HepG2 (cell line): Measurements from ENCODE around the gene TMBIM1. TPM values are rescaled to one million over a fixed set of nuclear protein-coding genes. Genes with fewer than 3 reads are reported as not detected.

Experiments
- ATAC-seq: fragments of 200-7000 bp; cut with Tn5 transposase; 3 replicates; pipeline ENCODE4 v1.9.1; 2020; ENCODE audit warnings: mild to moderate bottlenecking, moderate library complexity
- BruUV-seq: library from RNA; stranded (reverse); fragments of 400-500 nt; replicated peaks from 2 replicates; lab custom pipeline; 2021; lab: Mats Ljungman, UMichigan
- CTCF ChIA-PET: fragments of 300-600 bp; formaldehyde crosslinking; extraction: SDS; loops from one replicate; lab custom pipeline; 2021; ENCODE audit warnings: low total read pairs, inconsistent platforms, low intra/inter-chr PET ratio; lab: Yijun Ruan, JAX
- POLR2A ChIA-PET: fragments of 350-600 bp; sonication (Branson Sonifier 250); formaldehyde crosslinking; loops from one replicate; lab custom pipeline; 2020; ENCODE audit warnings: antibody characterized with exemption, inconsistent platforms; lab: Yijun Ruan, JAX
- DNase-seq: peaks from one replicate; pipeline ENCODE4 v3.0.0-alpha.2; 2015; ENCODE audit warnings: low spot score
- FAIRE-seq: peaks from 3 replicates; lab custom pipeline; 2011; peaks lifted over from hg19 to GRCh38; lab: Jason Lieb, UNC
- H2AFZ ChIP-seq: one replicate; pipeline ENCODE4 v1.6.1; 2011; ENCODE audit warnings: low read length, inconsistent platforms
- H3K27ac ChIP-seq: fragments of 300-600 bp; 3 replicates; pipeline ENCODE4 v1.8.0; 2011; ENCODE audit warnings: mixed run types, mild to moderate bottlenecking, mixed read lengths, low read length, inconsistent platforms; ENCODE audit not compliant: insufficient read depth; ENCODE audit errors: extremely low read length
- H3K27me3 ChIP-seq, 2 experiments: fragments of 200-600 bp in 1 of 2; 2 replicates in 1 of 2; 3 replicates in 1 of 2; pipeline versions ENCODE4 v1.6.0 to v1.8.0; 2011; ENCODE audit warnings: low read length in 2 of 2, mild to moderate bottlenecking in 2 of 2, moderate library complexity in 2 of 2, inconsistent platforms in 1 of 2; ENCODE audit not compliant: insufficient read depth in 2 of 2, control insufficient read depth in 1 of 2
- H3K36me3 ChIP-seq, 2 experiments: fragments of 200-600 bp in 1 of 2; replicated peaks in 1 of 2; 2 replicates in 1 of 2; 3 replicates in 1 of 2; pipeline versions ENCODE4 v1.5.1 to v1.8.0; 2011; ENCODE audit warnings: low read length in 2 of 2, inconsistent platforms in 1 of 2; ENCODE audit not compliant: insufficient read depth in 2 of 2, control insufficient read depth in 1 of 2
- H3K4me1 ChIP-seq: 2 replicates; pipeline ENCODE4 v1.5.1; 2012; ENCODE audit warnings: low read length, inconsistent platforms; ENCODE audit not compliant: insufficient read depth
- H3K4me2 ChIP-seq: 2 replicates; pipeline ENCODE4 v1.6.0; 2011; ENCODE audit warnings: low read depth, low read length, inconsistent platforms
- H3K4me3 ChIP-seq, 3 experiments: fragments of 200-600 bp in 1 of 3; sonication (generic), shearing (Covaris generic) in 1 of 3; replicated peaks in 1 of 3; 2 replicates each; pipeline ENCODE4 v1.5.1; 2011 to 2016; ENCODE audit warnings: low read length in 3 of 3, inconsistent platforms in 2 of 3, low read depth in 2 of 3, mild to moderate bottlenecking in 2 of 3, control low read depth in 1 of 3, mixed read lengths in 1 of 3; ENCODE audit not compliant: insufficient read depth in 1 of 3
- H3K79me2 ChIP-seq: one replicate; pipeline ENCODE4 v1.6.1; 2011; ENCODE audit warnings: low read length, inconsistent platforms; ENCODE audit not compliant: insufficient read depth
- H3K9ac ChIP-seq: 2 replicates; pipeline ENCODE4 v1.6.0; 2011; ENCODE audit warnings: mild to moderate bottlenecking, low read depth, low read length, inconsistent platforms; ENCODE audit not compliant: insufficient read depth
- H3K9me3 ChIP-seq: 2 replicates; pipeline ENCODE4 v1.5.1; 2012; ENCODE audit warnings: mild to moderate bottlenecking, low read length
- H4K20me1 ChIP-seq: 2 replicates; pipeline ENCODE4 v1.6.0; 2011; ENCODE audit warnings: inconsistent platforms, mild to moderate bottlenecking, low read length, moderate library complexity; ENCODE audit not compliant: insufficient read depth
- CEBPB ChIP-seq: IDR thresholded peaks from 2 replicates; pipeline ENCODE4 v1.6.1; 2011; ENCODE audit warnings: low read depth, low read length, improper control_type of control experiment, borderline replicate concordance
- MAZ ChIP-seq, 2 experiments: sonication (generic) in 1 of 2; formaldehyde crosslinking in 1 of 2; IDR thresholded peaks; 2 replicates each; pipeline versions ENCODE4 v1.5.0 to v1.6.1; 2012 to 2020; ENCODE audit warnings: low read depth in 2 of 2, mild to moderate bottlenecking in 2 of 2, borderline replicate concordance in 1 of 2, improper control_type of control experiment in 1 of 2, low read length in 1 of 2, missing genetic modification reagents in 1 of 2, moderate library complexity in 1 of 2
- MTF1 ChIP-seq: sonication (generic); formaldehyde crosslinking; IDR thresholded peaks from 2 replicates; pipeline ENCODE4 v1.5.0; 2020; ENCODE audit warnings: missing genetic modification reagents
- RXRB ChIP-seq: IDR thresholded peaks from 2 replicates; pipeline ENCODE4 v1.6.1; 2016; ENCODE audit warnings: borderline replicate concordance, missing genetic modification reagents, missing compliant biosample characterization
- TARDBP ChIP-seq: sonication (generic); formaldehyde crosslinking; IDR thresholded peaks from 2 replicates; pipeline ENCODE4 v1.8.0; 2022; ENCODE audit warnings: mild to moderate bottlenecking, missing genetic modification reagents
- ZNF282 ChIP-seq: fragments of 450-650 bp; IDR thresholded peaks from 2 replicates; pipeline ENCODE4 v1.6.1; 2018; ENCODE audit not compliant: partially characterized antibody
- ZNF331 ChIP-seq: sonication (generic); formaldehyde crosslinking; IDR thresholded peaks from 2 replicates; pipeline ENCODE4 v1.4.0; 2020; ENCODE audit warnings: missing genetic modification reagents
- ZNF496 ChIP-seq: sonication (generic); formaldehyde crosslinking; IDR thresholded peaks from 2 replicates; pipeline ENCODE4 v1.8.1; 2023; ENCODE audit warnings: mild to moderate bottlenecking, moderate library complexity, missing genetic modification reagents; ENCODE audit not compliant: insufficient replicate concordance
- ZNF552 ChIP-seq: sonication (generic); formaldehyde crosslinking; IDR thresholded peaks from 2 replicates; pipeline ENCODE4 v1.9.0; 2022; ENCODE audit warnings: missing genetic modification reagents, mild to moderate bottlenecking, borderline replicate concordance
- ZNF564 ChIP-seq: sonication (generic); formaldehyde crosslinking; IDR thresholded peaks from 2 replicates; pipeline ENCODE4 v1.8.1; 2023; ENCODE audit warnings: mild to moderate bottlenecking, missing genetic modification reagents
- ZNF589 ChIP-seq: sonication (generic); formaldehyde crosslinking; conservative IDR thresholded peaks from 2 replicates; pipeline ENCODE4 v1.8.0; 2022; ENCODE audit warnings: mild to moderate bottlenecking, moderate library complexity, missing genetic modification reagents
- ZNF879 ChIP-seq: sonication (generic); formaldehyde crosslinking; IDR thresholded peaks from 2 replicates; pipeline ENCODE4 v1.8.1; 2023; ENCODE audit warnings: missing genetic modification reagents
- WGBS: methylation state at CpG from one replicate; pipeline ENCODE4 v1.1.6; 2017; ENCODE audit warnings: low lambda C conversion rate; 5-methylcytosine and 5-hydroxymethylcytosine counted together
- in situ Hi-C: cut with HindIII; loops from 2 replicates; pipeline ENCODE4 v1.10.0; 2017; ENCODE audit warnings: low pct_unique_long_range_greater_than_20kb; ENCODE audit not compliant: extremely low pct_ligation_motif_present
- intact Hi-C: fragments of 100-400 bp; cut with micrococcal nuclease; formaldehyde crosslinking; loops from one replicate; pipeline ENCODE4 v1.10.0; 2022; ENCODE audit not compliant: unreplicated experiment
- polyA plus RNA-seq, 8 experiments: library from polyadenylated mRNA; depleted of rRNA in 3 of 8; stranded (reverse) in 7 of 8; unstranded in 1 of 8; fragments of >200 nt; fragmentation: Illumina TruSeq in 4 of 8; extraction: Trizol in 4 of 8; gene quantifications; 2 replicates each; pipeline versions ENCODE4 v1.2.1 to v1.2.3, GENCODE V29; 2011 to 2016; ENCODE audit warnings: low read depth in 4 of 8, missing spikeins in 1 of 8, mixed read lengths in 1 of 8; ENCODE audit not compliant: insufficient read depth in 1 of 8
- total RNA-seq, 5 experiments: library from RNA; depleted of rRNA; stranded (reverse); fragments of >200 nt; fragmentation: Illumina TruSeq; extraction: Trizol; gene quantifications; 2 replicates each; pipeline ENCODE4 v1.2.3, GENCODE V29; 2016; ENCODE audit warnings: low read depth in 1 of 5

TMBIM1 gene
- total and polyA plus RNA-seq, 2 of the 13 experiments (the other 11 are each of a cell fraction or from before 2014, with no cell fraction given): 127 to 139 TPM

DNA sequence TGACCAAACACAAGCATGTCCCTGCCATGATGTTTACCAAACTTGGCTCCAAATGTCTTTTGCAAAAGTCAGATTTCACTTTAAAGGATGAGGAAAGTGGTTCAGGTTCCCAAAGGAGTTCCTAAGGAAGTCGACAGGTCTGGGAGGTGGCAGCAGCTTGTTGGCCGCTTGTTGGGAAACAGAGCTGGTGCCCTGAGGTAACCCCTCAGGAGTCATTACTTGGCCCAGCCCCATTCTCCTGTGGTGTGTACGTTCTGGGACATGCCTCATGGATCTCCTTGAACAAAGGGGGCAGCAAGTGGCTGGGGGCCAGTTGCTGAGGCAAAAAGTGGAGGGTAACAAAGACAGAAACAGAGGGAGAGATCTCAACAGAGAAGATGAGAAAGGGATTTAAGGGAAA is 10.9 kb downstream of the TMBIM1 start:
- no peak overlapping the region for H3K27ac ChIP-seq
- POLR2A ChIA-PET: interaction anchor here (0.8 kb wide), 1 partner anchor 125 kb away, joined by 3 read pairs; no protein-coding TSS in a partner anchor
- H3K27me3 ChIP-seq: no peaks in the 10 kb centered on the region
- no peak overlapping the region for H2AFZ ChIP-seq
- TF ChIP-seq ZNF564 (CRISPR knock-in tag) (no peak), MTF1 (CRISPR knock-in tag) (no peak), MAZ (IDR thresholded peaks at IDR 0.05; ENCODE audit: borderline replicate concordance, low read depth, low read length) (no peak), MAZ (CRISPR knock-in tag; IDR thresholded peaks at IDR 0.05; ENCODE audit: low read depth) (no peak), ZNF589 (CRISPR knock-in tag) (no peak), TARDBP (CRISPR knock-in tag) (no peak), RXRB (CRISPR knock-in tag) (no peak), ZNF331 (no peak), ZNF879 (CRISPR knock-in tag) (no peak), ZNF496 (CRISPR knock-in tag) (no peak), CEBPB (no peak), ZNF552 (no peak), ZNF282 (no peak)
- intact Hi-C loops (no loop called here), in situ Hi-C loops (no loop called here)
- 99% methylated on average over 3 of the region's 3 CpGs for WGBS
- BruUV-seq: no TSS peak
- H3K36me3 ChIP-seq: peaks cover 44 to 71% of the 10 kb centered on the region in 2 experiments
- peaks cover 31% of the 10 kb centered on the region for H3K79me2 ChIP-seq
- H4K20me1 ChIP-seq: peaks cover 43% of the 10 kb centered on the region; the same call in 1 of the 2 replicates
- no peak for FAIRE-seq
- H3K9me3 ChIP-seq: no peaks in the 10 kb centered on the region
- no peak overlapping the region for H3K9ac ChIP-seq
- no peak for DNase-seq
- H3K4me1 ChIP-seq: peaks cover 29% of the 10 kb centered on the region
- no peak for ATAC-seq
- no peak overlapping the region for H3K4me2 ChIP-seq
- no peak overlapping the region for H3K4me3 ChIP-seq
- CTCF ChIA-PET: no interaction called here
